ENCODE results near the gene NRP2. TPM values are rescaled to one million over a fixed set of nuclear protein-coding genes. Genes with fewer than 3 reads are reported as not detected.

Gene NRP2
- total and polyA plus RNA-seq, 3 experiments from 2014 or later = 0.91 to 0.94 TPM; not detected in 1

DNA sequence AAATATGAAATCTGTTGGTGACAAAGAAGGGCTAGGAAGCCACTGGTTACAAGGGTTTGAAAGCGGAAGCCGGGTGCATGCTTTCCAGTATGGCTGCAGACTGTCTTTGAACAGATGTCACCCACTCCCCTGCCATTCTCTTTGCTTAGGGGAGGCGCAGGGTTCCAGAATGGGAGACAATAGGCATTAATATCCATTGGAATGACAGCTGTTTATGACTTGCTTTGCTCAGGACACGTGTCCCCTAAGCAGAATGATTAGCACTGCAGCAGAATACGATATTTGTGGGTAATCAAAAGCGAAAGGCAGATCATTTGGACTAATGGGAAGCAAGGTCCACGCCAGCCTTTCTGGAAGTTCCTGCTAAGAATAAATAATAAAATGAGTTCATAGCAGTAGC lies 25.8 kb upstream of the NRP2 start:
- no peak overlapping the region for H3K4me3 ChIP-seq (ENCODE audit: low read length)
- H3K27me3 ChIP-seq (ENCODE audit: insufficient read depth, low read length, poor library complexity, severe bottlenecking) = no peaks in the 10 kb centered on the region
- no peaks in the 10 kb centered on the region for H3K36me3 ChIP-seq (ENCODE audit: insufficient read depth, low read length)
- H3K4me1 Mint-ChIP-seq = peaks cover 6 to 12% (median 6%) of the 10 kb centered on the region in 3 donors
- peaks cover 0 to 2% (median 0%) of the 10 kb centered on the region in 5 donors for H3K9me3 Mint-ChIP-seq
- H3K27me3 Mint-ChIP-seq = peaks cover 0 to 9% of the 10 kb centered on the region in 2 donors
- no peaks in the 10 kb centered on the region for H3K9me3 ChIP-seq (ENCODE audit: low read length)
- H3K4me1 ChIP-seq (ENCODE audit: insufficient read depth, low read length) = peaks cover 18% of the 10 kb centered on the region
- ChIA-PET CTCF (no interaction called here), POLR2A (no interaction called here)
- no peak overlapping the region for H3K27ac ChIP-seq (ENCODE audit: low read depth, low read length)
- no peaks in the 10 kb centered on the region for H3K36me3 Mint-ChIP-seq
- H3K27ac Mint-ChIP-seq = no peak overlapping the region
- DNase-seq = no peak
- H3K4me3 Mint-ChIP-seq = no peak overlapping the region

DNA sequence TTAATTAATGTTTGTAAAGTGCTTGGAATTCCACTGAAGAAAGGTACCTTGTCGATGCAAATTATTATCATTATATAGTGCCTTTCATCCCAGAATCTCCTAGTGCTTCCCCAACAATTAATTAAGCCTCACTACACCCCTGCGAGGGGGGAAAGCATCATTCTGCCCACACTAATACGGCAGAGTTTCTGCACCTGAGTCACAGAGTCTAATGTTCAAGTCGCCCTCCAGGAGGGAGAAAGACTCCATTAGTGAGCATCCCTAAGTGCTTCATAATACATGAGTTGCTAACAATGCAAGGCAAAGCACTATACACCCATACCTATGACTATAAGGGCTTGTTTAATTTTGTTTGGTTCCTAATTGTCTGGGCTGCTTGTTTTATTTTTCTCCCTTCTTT lies 25.4 kb upstream of the NRP2 start:
- H3K4me3 Mint-ChIP-seq = no peak overlapping the region
- no peak overlapping the region for H3K27ac ChIP-seq (ENCODE audit: low read depth, low read length)
- H3K9me3 ChIP-seq (ENCODE audit: low read length) = no peaks in the 10 kb centered on the region
- no peaks in the 10 kb centered on the region for H3K36me3 Mint-ChIP-seq
- H3K27ac Mint-ChIP-seq = no peak overlapping the region
- DNase-seq = no peak
- peaks cover 18% of the 10 kb centered on the region for H3K4me1 ChIP-seq (ENCODE audit: insufficient read depth, low read length)
- no peaks in the 10 kb centered on the region for H3K27me3 ChIP-seq (ENCODE audit: insufficient read depth, low read length, poor library complexity, severe bottlenecking)
- peaks cover 0 to 9% of the 10 kb centered on the region in 2 donors for H3K27me3 Mint-ChIP-seq
- no peak overlapping the region for H3K4me3 ChIP-seq (ENCODE audit: low read length)
- H3K36me3 ChIP-seq (ENCODE audit: insufficient read depth, low read length) = no peaks in the 10 kb centered on the region
- H3K9me3 Mint-ChIP-seq = peaks cover 0 to 2% (median 0%) of the 10 kb centered on the region in 5 donors
- H3K4me1 Mint-ChIP-seq = peaks cover 6 to 12% (median 6%) of the 10 kb centered on the region in 3 donors
- ChIA-PET CTCF (no interaction called here), POLR2A (no interaction called here)

DNA sequence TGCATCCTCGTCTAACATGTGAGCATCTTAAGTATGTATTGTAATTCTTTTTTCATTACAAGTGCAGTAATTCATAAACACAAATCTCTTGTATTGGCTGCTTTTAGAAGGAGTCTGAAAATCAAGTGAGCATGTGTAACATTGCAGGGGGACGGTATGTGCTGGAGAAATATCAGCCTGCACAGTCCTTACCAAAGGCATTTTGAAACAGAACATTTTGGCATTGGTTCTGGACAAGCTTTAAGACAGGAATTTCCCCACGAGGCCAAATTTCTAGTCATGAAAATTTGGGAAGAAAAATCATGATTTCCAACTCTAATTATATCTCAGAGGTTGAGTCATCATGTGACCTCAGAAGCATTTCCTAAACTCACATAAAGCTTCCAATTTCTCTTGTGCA lies 24.7 kb upstream of the NRP2 start:
- Mint-ChIP-seq H3K4me3 (no peak overlapping the region), H3K27me3 (peaks cover 0 to 9% of the 10 kb centered on the region in 2 donors), H3K9me3 (peaks cover 0 to 2% (median 0%) of the 10 kb centered on the region in 5 donors), H3K4me1 (peaks cover 6 to 12% (median 6%) of the 10 kb centered on the region in 3 donors), H3K36me3 (no peaks in the 10 kb centered on the region), H3K27ac (no peak overlapping the region)
- DNase-seq = no peak
- ChIA-PET CTCF (no interaction called here), POLR2A (no interaction called here)
- Histone ChIP-seq H3K27me3 (ENCODE audit: insufficient read depth, low read length, poor library complexity, severe bottlenecking) (no peaks in the 10 kb centered on the region), H3K4me1 (ENCODE audit: insufficient read depth, low read length) (peaks cover 18% of the 10 kb centered on the region), H3K9me3 (ENCODE audit: low read length) (no peaks in the 10 kb centered on the region), H3K4me3 (ENCODE audit: low read length) (no peak overlapping the region), H3K36me3 (ENCODE audit: insufficient read depth, low read length) (no peaks in the 10 kb centered on the region), H3K27ac (ENCODE audit: low read depth, low read length) (no peak overlapping the region)

DNA sequence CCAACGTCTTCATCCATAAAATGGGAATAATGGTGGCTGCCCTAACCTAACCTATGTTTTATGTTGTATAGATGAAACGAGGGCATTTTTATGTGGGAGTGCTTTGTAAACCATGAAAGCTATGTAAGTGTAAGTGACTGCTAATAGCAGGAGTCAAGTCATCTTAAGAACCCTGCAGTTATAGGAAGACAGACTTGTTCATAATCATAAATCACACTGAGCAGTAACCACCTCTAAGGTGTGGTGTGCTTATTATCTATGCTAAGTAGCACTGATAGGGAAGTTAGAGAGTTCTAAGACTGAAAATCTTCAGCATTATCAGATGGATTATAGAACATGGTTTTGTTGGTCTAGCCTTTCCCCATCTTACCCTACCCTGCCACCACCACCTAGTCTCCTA lies 24.2 kb upstream of the NRP2 start:
- ChIA-PET POLR2A (no interaction called here), CTCF (no interaction called here)
- Mint-ChIP-seq H3K36me3 (no peaks in the 10 kb centered on the region), H3K9me3 (peaks cover 0 to 2% (median 0%) of the 10 kb centered on the region in 5 donors), H3K4me1 (peaks cover 6 to 12% (median 6%) of the 10 kb centered on the region in 3 donors), H3K27me3 (peaks cover 0 to 8% of the 10 kb centered on the region in 2 donors), H3K4me3 (no peak overlapping the region), H3K27ac (no peak overlapping the region)
- Histone ChIP-seq H3K4me1 (ENCODE audit: insufficient read depth, low read length) (peaks cover 18% of the 10 kb centered on the region), H3K36me3 (ENCODE audit: insufficient read depth, low read length) (no peaks in the 10 kb centered on the region), H3K27ac (ENCODE audit: low read depth, low read length) (no peak overlapping the region), H3K27me3 (ENCODE audit: insufficient read depth, low read length, poor library complexity, severe bottlenecking) (no peaks in the 10 kb centered on the region), H3K9me3 (ENCODE audit: low read length) (no peaks in the 10 kb centered on the region), H3K4me3 (ENCODE audit: low read length) (no peak overlapping the region)
- no peak for DNase-seq

DNA sequence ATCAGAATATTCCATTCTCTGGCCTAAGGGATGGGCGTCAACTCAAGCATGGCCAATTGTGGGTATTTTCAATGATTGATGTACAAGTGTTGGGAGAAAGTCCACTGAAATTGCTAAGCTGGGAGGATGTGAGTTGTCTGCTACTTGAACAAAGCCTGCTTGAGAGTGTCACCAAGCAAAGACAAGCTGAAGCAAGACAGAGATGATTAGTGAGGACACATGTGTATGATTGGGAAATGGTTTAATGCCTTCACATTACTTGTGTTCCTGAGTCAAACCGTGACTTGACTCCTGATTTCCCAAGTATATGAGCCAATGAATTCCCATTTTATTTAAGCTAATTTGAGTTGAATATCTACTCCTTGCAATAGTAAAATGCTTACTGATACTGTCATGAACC lies 23.7 kb upstream of the NRP2 start:
- CTCF ChIA-PET = no interaction called here
- Histone ChIP-seq H3K9me3 (ENCODE audit: low read length) (no peaks in the 10 kb centered on the region), H3K4me1 (ENCODE audit: insufficient read depth, low read length) (peaks cover 18% of the 10 kb centered on the region), H3K36me3 (ENCODE audit: insufficient read depth, low read length) (no peaks in the 10 kb centered on the region), H3K27me3 (ENCODE audit: insufficient read depth, low read length, poor library complexity, severe bottlenecking) (no peaks in the 10 kb centered on the region), H3K27ac (ENCODE audit: low read depth, low read length) (no peak overlapping the region), H3K4me3 (ENCODE audit: low read length) (no peak overlapping the region)
- Mint-ChIP-seq H3K27me3 (peaks cover 0 to 6% of the 10 kb centered on the region in 2 donors), H3K4me1 (peaks cover 6 to 12% (median 6%) of the 10 kb centered on the region in 3 donors), H3K27ac (no peak overlapping the region), H3K4me3 (no peak overlapping the region), H3K9me3 (peaks cover 0 to 2% (median 0%) of the 10 kb centered on the region in 5 donors), H3K36me3 (no peaks in the 10 kb centered on the region)
- POLR2A ChIA-PET = no interaction called here
- no peak for DNase-seq

DNA sequence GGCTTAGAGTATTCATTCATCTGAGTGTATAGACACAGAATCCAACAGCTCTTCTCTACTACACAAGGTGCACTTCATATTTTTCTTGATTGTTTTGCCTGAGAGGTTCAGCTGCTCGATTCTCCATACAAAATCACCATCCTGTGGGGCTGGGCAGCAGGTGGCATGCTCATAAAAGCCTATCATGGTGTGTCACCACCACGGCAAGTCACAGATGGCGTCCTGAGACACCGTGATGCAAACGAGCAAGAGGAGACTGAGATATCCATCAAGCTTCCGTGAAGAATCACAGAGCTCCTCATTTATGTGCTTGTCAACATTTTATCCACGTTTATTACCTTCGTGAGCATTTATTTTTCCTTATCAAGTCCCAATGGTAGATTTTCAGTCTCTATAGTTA lies 22.4 kb upstream of the NRP2 start:
- CTCF ChIA-PET = no interaction called here
- no peak for DNase-seq
- Mint-ChIP-seq H3K27me3 (peaks cover 0 to 6% of the 10 kb centered on the region in 2 donors), H3K36me3 (no peaks in the 10 kb centered on the region), H3K27ac (no peak overlapping the region), H3K9me3 (peaks cover 0 to 2% (median 0%) of the 10 kb centered on the region in 5 donors), H3K4me1 (peaks cover 6 to 12% (median 6%) of the 10 kb centered on the region in 3 donors), H3K4me3 (no peak overlapping the region)
- H3K4me3 ChIP-seq (ENCODE audit: low read length) = no peak overlapping the region
- peaks cover 18% of the 10 kb centered on the region for H3K4me1 ChIP-seq (ENCODE audit: insufficient read depth, low read length)
- no peaks in the 10 kb centered on the region for H3K27me3 ChIP-seq (ENCODE audit: insufficient read depth, low read length, poor library complexity, severe bottlenecking)
- POLR2A ChIA-PET = no interaction called here
- no peaks in the 10 kb centered on the region for H3K36me3 ChIP-seq (ENCODE audit: insufficient read depth, low read length)
- H3K27ac ChIP-seq (ENCODE audit: low read depth, low read length) = no peak overlapping the region
- no peaks in the 10 kb centered on the region for H3K9me3 ChIP-seq (ENCODE audit: low read length)

DNA sequence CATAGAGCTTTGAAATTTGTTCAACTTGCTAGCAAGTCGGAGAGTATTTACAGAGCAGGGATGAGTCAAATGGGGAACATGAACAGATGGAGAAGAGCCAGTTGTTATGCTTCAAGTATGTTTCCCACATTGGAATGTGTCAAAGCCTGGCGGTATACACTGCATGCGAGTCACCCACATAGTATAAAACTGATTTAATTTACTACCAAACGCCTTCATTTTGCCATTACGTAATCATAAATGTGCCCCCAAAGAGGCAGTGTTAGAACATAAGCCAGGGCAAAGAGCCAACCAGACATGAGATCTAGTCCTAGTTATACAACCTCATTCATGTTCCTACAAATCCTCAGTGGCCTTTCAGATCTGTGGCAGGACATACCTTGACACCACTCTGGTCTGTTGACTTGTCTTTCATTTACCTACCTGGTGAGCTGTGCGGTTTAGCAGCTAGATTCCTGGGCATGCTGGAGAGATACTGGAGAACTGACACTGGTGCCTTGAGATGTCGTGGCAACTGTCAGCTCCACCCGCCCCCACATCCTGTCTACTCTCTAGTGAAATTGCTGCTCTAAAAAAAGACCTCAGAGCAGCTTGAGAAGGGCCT lies 21.7 kb upstream of the NRP2 start:
- POLR2A ChIA-PET = no interaction called here
- Mint-ChIP-seq H3K27ac (no peak overlapping the region), H3K4me3 (no peak overlapping the region), H3K27me3 (peaks cover 0 to 6% of the 10 kb centered on the region in 2 donors), H3K36me3 (no peaks in the 10 kb centered on the region), H3K9me3 (peaks cover 0 to 2% (median 0%) of the 10 kb centered on the region in 5 donors), H3K4me1 (peaks cover 6 to 12% (median 6%) of the 10 kb centered on the region in 3 donors)
- Histone ChIP-seq H3K27me3 (ENCODE audit: insufficient read depth, low read length, poor library complexity, severe bottlenecking) (no peaks in the 10 kb centered on the region), H3K4me1 (ENCODE audit: insufficient read depth, low read length) (peaks cover 18% of the 10 kb centered on the region), H3K9me3 (ENCODE audit: low read length) (no peaks in the 10 kb centered on the region), H3K27ac (ENCODE audit: low read depth, low read length) (no peak overlapping the region), H3K4me3 (ENCODE audit: low read length) (no peak overlapping the region), H3K36me3 (ENCODE audit: insufficient read depth, low read length) (no peaks in the 10 kb centered on the region)
- CTCF ChIA-PET = no interaction called here
- peak in 1 of 5 donors; percentile 39 for DNase-seq

DNA sequence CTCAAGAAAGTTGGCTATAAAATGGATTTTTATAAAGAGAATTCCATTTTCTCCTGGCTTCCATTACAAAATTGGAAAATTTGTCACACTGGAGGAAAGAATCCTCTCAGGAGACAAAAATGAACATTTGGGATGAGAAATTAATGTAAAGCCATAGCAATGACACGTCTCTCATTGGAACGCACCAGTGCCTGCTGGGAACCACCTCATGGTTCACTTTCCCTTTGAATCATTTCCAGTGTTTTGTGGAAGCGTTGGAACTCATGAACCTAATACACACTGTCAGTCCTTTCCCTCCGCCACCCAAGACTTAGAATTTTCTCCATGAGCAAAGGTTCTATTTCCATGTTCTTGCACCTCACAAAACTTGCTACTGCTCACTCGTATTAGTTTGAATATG lies 21.0 kb upstream of the NRP2 start:
- no peak for DNase-seq
- POLR2A ChIA-PET = no interaction called here
- Histone ChIP-seq H3K9me3 (ENCODE audit: low read length) (no peaks in the 10 kb centered on the region), H3K27me3 (ENCODE audit: insufficient read depth, low read length, poor library complexity, severe bottlenecking) (no peaks in the 10 kb centered on the region), H3K27ac (ENCODE audit: low read depth, low read length) (no peak overlapping the region), H3K4me1 (ENCODE audit: insufficient read depth, low read length) (peaks cover 18% of the 10 kb centered on the region), H3K36me3 (ENCODE audit: insufficient read depth, low read length) (no peaks in the 10 kb centered on the region), H3K4me3 (ENCODE audit: low read length) (no peak overlapping the region)
- Mint-ChIP-seq H3K9me3 (peaks cover 0 to 2% (median 0%) of the 10 kb centered on the region in 5 donors), H3K27ac (no peak overlapping the region), H3K27me3 (peaks cover 0 to 6% of the 10 kb centered on the region in 2 donors), H3K4me3 (no peak overlapping the region), H3K4me1 (peaks cover 6 to 12% (median 6%) of the 10 kb centered on the region in 3 donors), H3K36me3 (no peaks in the 10 kb centered on the region)
- CTCF ChIA-PET = no interaction called here
